Activated CD8-positive, alpha-beta T cell treated with anti-CD3 and anti-CD28 coated beads, Interleukin-2, amount 10 ng/mL, durations not matched to agents 7 days and 5 days (primary cell): ENCODE results near the gene TTC28. TPM values are rescaled to one million over a fixed set of nuclear protein-coding genes. Genes with fewer than 3 reads are reported as not detected.

Experiments
- ATAC-seq: fragments of 150-1000 bp; cut with Tn5 transposase; one replicate; pipeline ENCODE4 v1.10.0; 2021; ENCODE audit warnings: moderate library complexity
- CTCF ChIA-PET: fragments of 350-600 bp; sonication (Branson Sonifier 250); formaldehyde crosslinking; loops from one replicate; lab custom pipeline; 2021; ENCODE audit warnings: antibody characterized with exemption; lab: Charles Lee
- POLR2A ChIA-PET: fragments of 350-600 bp; sonication (Branson Sonifier 250); formaldehyde crosslinking; loops from one replicate; lab custom pipeline; 2021; ENCODE audit warnings: antibody characterized with exemption; lab: Charles Lee
- DNase-seq: peaks from one replicate; pipeline ENCODE4 v3.0.0-alpha.2; 2020
- H3K27ac Mint-ChIP-seq: one replicate; pipeline ENCODE4 v1.8.0; 2021; ENCODE audit warnings: mild to moderate bottlenecking, mixed read lengths
- H3K27me3 Mint-ChIP-seq: one replicate; pipeline ENCODE4 v1.8.0; 2021; ENCODE audit warnings: low read depth, mixed read lengths
- H3K36me3 Mint-ChIP-seq: one replicate; pipeline ENCODE4 v1.8.0; 2021; ENCODE audit warnings: low read depth, mixed read lengths
- H3K4me1 Mint-ChIP-seq: one replicate; pipeline ENCODE4 v1.8.0; 2021; ENCODE audit warnings: low read depth, mixed read lengths
- H3K4me3 Mint-ChIP-seq: one replicate; pipeline ENCODE4 v1.8.0; 2021; ENCODE audit warnings: mild to moderate bottlenecking, mixed read lengths
- H3K9me3 Mint-ChIP-seq: one replicate; pipeline ENCODE4 v1.8.0; 2022; ENCODE audit warnings: mixed read lengths; ENCODE audit not compliant: insufficient read depth
- total RNA-seq, 2 experiments: library from RNA; stranded (reverse); gene quantifications; one replicate each; pipeline ENCODE4 v1.2.3, GENCODE V29; 2021

Gene TTC28
- total RNA-seq, 2 experiments from 2014 or later: 0.18 to 0.23 TPM

- Mint-ChIP-seq H3K36me3 (no peaks in the 10 kb centered on the region), H3K27me3 (peaks cover 5% of the 10 kb centered on the region), H3K4me3 (no peak overlapping the region), H3K4me1 (no peaks in the 10 kb centered on the region), H3K27ac (no peak overlapping the region), H3K9me3 (no peaks in the 10 kb centered on the region)
- DNase-seq: no peak
- no peak for ATAC-seq
- ChIA-PET CTCF (no interaction called here), POLR2A (no interaction called here)
Observed at GRCh38 chr22:28142361-28142961, 537.2 kb downstream of the TTC28 start.

- Mint-ChIP-seq H3K27ac (no peak overlapping the region), H3K9me3 (no peaks in the 10 kb centered on the region), H3K36me3 (no peaks in the 10 kb centered on the region), H3K4me3 (no peak overlapping the region), H3K4me1 (no peaks in the 10 kb centered on the region), H3K27me3 (peaks cover 5% of the 10 kb centered on the region)
- DNase-seq (no peak), ATAC-seq (no peak)
- CTCF ChIA-PET: no interaction called here
- POLR2A ChIA-PET: no interaction called here
Observed at GRCh38 chr22:28141614-28142013, 538.0 kb downstream of the TTC28 start.

- ATAC-seq (no peak), DNase-seq (no peak)
- Mint-ChIP-seq H3K27me3 (peaks cover 5% of the 10 kb centered on the region), H3K4me1 (no peaks in the 10 kb centered on the region), H3K27ac (no peak overlapping the region), H3K9me3 (no peaks in the 10 kb centered on the region), H3K36me3 (no peaks in the 10 kb centered on the region), H3K4me3 (no peak overlapping the region)
- ChIA-PET CTCF (no interaction called here), POLR2A (no interaction called here)
Observed at GRCh38 chr22:28139961-28140360, 539.7 kb downstream of the TTC28 start.

- no peaks in the 10 kb centered on the region for H3K36me3 Mint-ChIP-seq
- H3K4me1 Mint-ChIP-seq: no peaks in the 10 kb centered on the region
- no peak overlapping the region for H3K4me3 Mint-ChIP-seq
- ChIA-PET CTCF (no interaction called here), POLR2A (no interaction called here)
- no peak overlapping the region for H3K27ac Mint-ChIP-seq
- DNase-seq: no peak
- H3K9me3 Mint-ChIP-seq: no peaks in the 10 kb centered on the region
- peaks cover 5% of the 10 kb centered on the region for H3K27me3 Mint-ChIP-seq
- no peak for ATAC-seq
Observed at GRCh38 chr22:28139516-28139915, 540.1 kb downstream of the TTC28 start.

- POLR2A ChIA-PET: no interaction called here
- Mint-ChIP-seq H3K27ac (no peak overlapping the region), H3K36me3 (no peaks in the 10 kb centered on the region), H3K4me3 (no peak overlapping the region), H3K27me3 (peaks cover 2% of the 10 kb centered on the region), H3K9me3 (no peaks in the 10 kb centered on the region), H3K4me1 (no peaks in the 10 kb centered on the region)
- ATAC-seq (no peak), DNase-seq (no peak)
- CTCF ChIA-PET: no interaction called here
Observed at GRCh38 chr22:28137036-28137435, 542.6 kb downstream of the TTC28 start.

GRCh38 chr22:28132466-28132865 is 547.2 kb downstream of the TTC28 start:
- Mint-ChIP-seq H3K4me1 (no peaks in the 10 kb centered on the region), H3K27ac (no peak overlapping the region), H3K4me3 (no peak overlapping the region), H3K9me3 (no peaks in the 10 kb centered on the region), H3K36me3 (no peaks in the 10 kb centered on the region), H3K27me3 (peaks cover 2% of the 10 kb centered on the region)
- ChIA-PET CTCF (no interaction called here), POLR2A (no interaction called here)
- no peak for DNase-seq
- no peak for ATAC-seq

GRCh38 chr22:28129319-28129962 is 550.2 kb downstream of the TTC28 start:
- Mint-ChIP-seq H3K9me3 (no peaks in the 10 kb centered on the region), H3K27ac (no peak overlapping the region), H3K36me3 (no peaks in the 10 kb centered on the region), H3K27me3 (peaks cover 2% of the 10 kb centered on the region), H3K4me3 (no peak overlapping the region), H3K4me1 (no peaks in the 10 kb centered on the region)
- POLR2A ChIA-PET: no interaction called here
- ATAC-seq (no peak), DNase-seq (no peak)
- CTCF ChIA-PET: no interaction called here

- POLR2A ChIA-PET: no interaction called here
- DNase-seq (no peak), ATAC-seq (no peak)
- H3K9me3 Mint-ChIP-seq: no peaks in the 10 kb centered on the region
- no peaks in the 10 kb centered on the region for H3K4me1 Mint-ChIP-seq
- no peak overlapping the region for H3K27ac Mint-ChIP-seq
- no peaks in the 10 kb centered on the region for H3K36me3 Mint-ChIP-seq
- no peak overlapping the region for H3K4me3 Mint-ChIP-seq
- H3K27me3 Mint-ChIP-seq: peaks cover 2% of the 10 kb centered on the region
- CTCF ChIA-PET: no interaction called here
Observed at GRCh38 chr22:28128827-28129226, 550.8 kb downstream of the TTC28 start.

- no peak overlapping the region for H3K4me3 Mint-ChIP-seq
- no peak overlapping the region for H3K27ac Mint-ChIP-seq
- no peaks in the 10 kb centered on the region for H3K4me1 Mint-ChIP-seq
- ChIA-PET POLR2A (no interaction called here), CTCF (no interaction called here)
- no peaks in the 10 kb centered on the region for H3K36me3 Mint-ChIP-seq
- no peak for ATAC-seq
- no peak for DNase-seq
- H3K9me3 Mint-ChIP-seq: no peaks in the 10 kb centered on the region
- peaks cover 4% of the 10 kb centered on the region for H3K27me3 Mint-ChIP-seq
Observed at GRCh38 chr22:28125799-28126198, 553.8 kb downstream of the TTC28 start.

GRCh38 chr22:28123989-28124766 is 555.5 kb downstream of the TTC28 start:
- peaks cover 2% of the 10 kb centered on the region for H3K27me3 Mint-ChIP-seq
- CTCF ChIA-PET: no interaction called here
- POLR2A ChIA-PET: no interaction called here

GRCh38 chr22:28120691-28121592 is 558.7 kb downstream of the TTC28 start:
- Mint-ChIP-seq H3K36me3 (no peaks in the 10 kb centered on the region), H3K27ac (no peak overlapping the region), H3K27me3 (peaks cover 2% of the 10 kb centered on the region), H3K9me3 (no peaks in the 10 kb centered on the region), H3K4me3 (no peak overlapping the region), H3K4me1 (no peaks in the 10 kb centered on the region)
- ChIA-PET POLR2A (no interaction called here), CTCF (no interaction called here)
- DNase-seq: no peak
- no peak for ATAC-seq

More at GRCh38 chr22:28123989-28124766, 555.5 kb downstream of the TTC28 start:
- DNase-seq (no peak), ATAC-seq (no peak)
- no peaks in the 10 kb centered on the region for H3K4me1 Mint-ChIP-seq
- no peak overlapping the region for H3K27ac Mint-ChIP-seq
- no peaks in the 10 kb centered on the region for H3K36me3 Mint-ChIP-seq
- H3K9me3 Mint-ChIP-seq: no peaks in the 10 kb centered on the region
- H3K4me3 Mint-ChIP-seq: no peak overlapping the region
